NCI-H526 (cell line): ENCODE results near the gene SLC25A17.

ENCODE experiments used
- DNase-seq, 2 experiments: peaks; one replicate each; lab custom pipeline; 2025; lab: John Stamatoyannopoulos, UW

SLC25A17 gene

GRCh38 chr22:40758390-40758789, 60.8 kb downstream of the SLC25A17 start:
- DNase-seq: no peak

- DNase-seq: no peak
Observed at GRCh38 chr22:40757071-40757470, 62.1 kb downstream of the SLC25A17 start.

GRCh38 chr22:40753114-40753513, 66.0 kb downstream of the SLC25A17 start:
- DNase-seq: no peak

GRCh38 chr22:40751250-40751649, 67.9 kb downstream of the SLC25A17 start:
- no peak for DNase-seq

- DNase-seq: no peak
Observed at GRCh38 chr22:40749829-40750228, 69.3 kb downstream of the SLC25A17 start.

GRCh38 chr22:40748388-40749355, 70.5 kb downstream of the SLC25A17 start:
- no peak for DNase-seq

- DNase-seq: no peak
Observed at GRCh38 chr22:40747361-40747760, 71.8 kb downstream of the SLC25A17 start.

- no peak for DNase-seq
Observed at GRCh38 chr22:40746428-40747220, 72.5 kb downstream of the SLC25A17 start.

GRCh38 chr22:40743768-40744167, 75.4 kb downstream of the SLC25A17 start:
- DNase-seq: no peak

GRCh38 chr22:40741116-40741515, 78.0 kb downstream of the SLC25A17 start:
- DNase-seq: no peak

- no peak for DNase-seq
Observed at GRCh38 chr22:40739721-40740120, 79.4 kb downstream of the SLC25A17 start.

GRCh38 chr22:40733919-40734318, 85.2 kb downstream of the SLC25A17 start:
- DNase-seq: no peak

- DNase-seq: no peak
Observed at GRCh38 chr22:40732999-40733292, 86.2 kb downstream of the SLC25A17 start.

GRCh38 chr22:40729284-40729683, 89.9 kb downstream of the SLC25A17 start:
- no peak for DNase-seq

GRCh38 chr22:40728731-40729189, 90.4 kb downstream of the SLC25A17 start:
- DNase-seq: no peak

GRCh38 chr22:40727964-40728615, 91.1 kb downstream of the SLC25A17 start:
- no peak for DNase-seq

GRCh38 chr22:40727070-40727963, 91.8 kb downstream of the SLC25A17 start:
- DNase-seq: no peak

GRCh38 chr22:40726514-40726913, 92.6 kb downstream of the SLC25A17 start:
- no peak for DNase-seq

GRCh38 chr22:40723396-40723933, 95.7 kb downstream of the SLC25A17 start:
- no peak for DNase-seq

- DNase-seq: no peak
Observed at GRCh38 chr22:40721266-40721665, 97.9 kb downstream of the SLC25A17 start.
